HCT116 (cell line): ENCODE results near the gene CPNE2. TPM values are rescaled to one million over a fixed set of nuclear protein-coding genes. Genes with fewer than 3 reads are reported as not detected.

Experiments used
- ATAC-seq: fragments of 200-7000 bp; cut with Tn5 transposase; 2 replicates; pipeline ENCODE4 v1.9.1; 2020; ENCODE audit warnings: mild to moderate bottlenecking, moderate library complexity
- BruUV-seq: library from RNA; stranded (reverse); fragments of 400-500 nt; replicated peaks from 2 replicates; lab custom pipeline; 2021; lab: Mats Ljungman, UMichigan
- CTCF ChIA-PET: fragments of 300-600 bp; sonication (Branson Sonifier 250); formaldehyde crosslinking; loops from one replicate; lab custom pipeline; 2021; ENCODE audit warnings: antibody characterized with exemption; lab: Charles Lee
- POLR2A ChIA-PET: fragments of 300-600, 350-600 bp; sonication (Branson Sonifier 250); formaldehyde crosslinking; loops from one replicate; lab custom pipeline; 2021; ENCODE audit warnings: antibody characterized with exemption; lab: Charles Lee
- RAD21 ChIA-PET, 2 experiments: fragments of 300-600 bp; sonication (Branson Sonifier 250); formaldehyde crosslinking; loops; one replicate each; lab custom pipeline; 2023; ENCODE audit warnings: low total read pairs in 2 of 2; ENCODE audit not compliant: uncharacterized antibody in 2 of 2, unreplicated experiment in 2 of 2, low non-redundant PET in 1 of 2; lab: Charles Lee
- DNase-seq: peaks from one replicate; pipeline ENCODE4 v3.0.0-alpha.2; 2010; ENCODE audit warnings: low read depth, low spot score
- H2AFZ ChIP-seq: fragments of 200-600 bp; shearing (Covaris generic), sonication (generic); 2 replicates; pipeline ENCODE4 v1.6.1; 2017; ENCODE audit warnings: low read depth, mixed run types, mixed read lengths, antibody characterized with exemption, low read length; ENCODE audit not compliant: poor library complexity, severe bottlenecking
- H3K27ac ChIP-seq: 2 replicates; pipeline ENCODE4 v1.5.1; 2012; ENCODE audit warnings: low read depth, low read length
- H3K27me3 ChIP-seq: fragments of 200-600 bp; sonication (generic); 2 replicates; pipeline ENCODE4 v1.6.1; 2016; ENCODE audit warnings: mixed run types, low read length, mixed read lengths; ENCODE audit not compliant: insufficient read depth
- H3K36me3 ChIP-seq, 2 experiments: fragments of 200-500 bp in 1 of 2; fragments of 200-600 bp in 1 of 2; sonication (Bioruptor generic) in 1 of 2; sonication (generic) in 1 of 2; 2 replicates each; pipeline versions ENCODE4 v1.5.1 to v1.6.1; 2014 to 2016; ENCODE audit warnings: low read length in 2 of 2, inconsistent platforms in 1 of 2, mixed read lengths in 1 of 2, mixed run types in 1 of 2; ENCODE audit not compliant: insufficient read depth in 2 of 2, control insufficient read depth in 1 of 2
- H3K4me1 ChIP-seq, 2 experiments: fragments of 200-600 bp in 1 of 2; sonication (generic) in 1 of 2; 2 replicates each; pipeline versions ENCODE4 v1.5.1 to v1.6.1; 2012 to 2017; ENCODE audit warnings: low read length in 2 of 2, inconsistent platforms in 1 of 2, mild to moderate bottlenecking in 1 of 2, mixed read lengths in 1 of 2, mixed run types in 1 of 2, moderate library complexity in 1 of 2; ENCODE audit not compliant: insufficient read depth in 2 of 2, control insufficient read depth in 1 of 2
- H3K4me2 ChIP-seq: fragments of 200-600 bp; sonication (generic); 2 replicates; pipeline ENCODE4 v1.6.1; 2017; ENCODE audit warnings: mixed run types, low read length, mixed read lengths
- H3K4me3 ChIP-seq, 2 experiments: fragments of 200-600 bp in 1 of 2; sonication (generic) in 1 of 2; replicated peaks in 1 of 2; 2 replicates each; pipeline ENCODE4 v1.5.1; 2011 to 2016; ENCODE audit warnings: low read length in 2 of 2, control low read depth in 1 of 2, low read depth in 1 of 2, mild to moderate bottlenecking in 1 of 2, mixed read lengths in 1 of 2, mixed run types in 1 of 2
- H3K79me2 ChIP-seq: fragments of 200-600 bp; sonication (generic); 2 replicates; pipeline ENCODE4 v1.6.1; 2017; ENCODE audit warnings: mild to moderate bottlenecking, mixed run types, low read length, moderate library complexity, mixed read lengths; ENCODE audit not compliant: insufficient read depth
- H3K9ac ChIP-seq: fragments of 200-600 bp; sonication (generic); 2 replicates; pipeline ENCODE4 v1.6.1; 2016; ENCODE audit warnings: low read length, mixed read lengths
- H3K9me2 ChIP-seq: fragments of 200-600 bp; sonication (generic), shearing (Covaris generic); 2 replicates; pipeline ENCODE4 v1.6.1; 2017; ENCODE audit warnings: mixed run types, mild to moderate bottlenecking, moderate library complexity; ENCODE audit not compliant: insufficient read depth
- H3K9me3 ChIP-seq, 2 experiments: fragments of 200-500 bp in 1 of 2; fragments of 200-600 bp in 1 of 2; sonication (Bioruptor generic) in 1 of 2; sonication (generic) in 1 of 2; 2 replicates each; pipeline ENCODE4 v1.6.1; 2014 to 2017; ENCODE audit warnings: low read length in 2 of 2, mixed read lengths in 2 of 2, inconsistent platforms in 1 of 2, low read depth in 1 of 2, mild to moderate bottlenecking in 1 of 2, mixed run types in 1 of 2, moderate library complexity in 1 of 2; ENCODE audit not compliant: control insufficient read depth in 1 of 2, insufficient read depth in 1 of 2
- H4K20me1 ChIP-seq: fragments of 200-600 bp; sonication (generic), shearing (Covaris generic); 2 replicates; pipeline ENCODE4 v1.6.1; 2017; ENCODE audit warnings: mixed run types, mild to moderate bottlenecking, moderate library complexity; ENCODE audit not compliant: insufficient read depth
- ATF3 ChIP-seq: IDR thresholded peaks from 2 replicates; pipeline ENCODE4 v1.6.1; 2012
- EGR1 ChIP-seq: IDR thresholded peaks from 2 replicates; pipeline ENCODE4 v1.6.1; 2012; ENCODE audit warnings: low read depth
- EZH2phosphoT487 ChIP-seq: fragments of 200-600 bp; IDR thresholded peaks from 2 replicates; pipeline ENCODE4 v1.6.1; 2018; ENCODE audit warnings: antibody characterized with exemption, borderline replicate concordance
- SIN3A ChIP-seq: IDR thresholded peaks from 2 replicates; pipeline ENCODE4 v1.6.1; 2012; ENCODE audit warnings: low read depth
- SRF ChIP-seq: IDR thresholded peaks from 2 replicates; pipeline ENCODE4 v1.6.1; 2012; ENCODE audit warnings: low read depth
- YY1 ChIP-seq: IDR thresholded peaks from 2 replicates; pipeline ENCODE4 v1.6.1; 2011; ENCODE audit warnings: low read length, low read depth, moderate library complexity, mild to moderate bottlenecking; ENCODE audit not compliant: insufficient replicate concordance; ENCODE audit errors: extremely low read depth
- ZBTB33 ChIP-seq: IDR thresholded peaks from 2 replicates; pipeline ENCODE4 v1.6.1; 2011; ENCODE audit warnings: mild to moderate bottlenecking, low read length, moderate library complexity; ENCODE audit not compliant: insufficient replicate concordance; ENCODE audit errors: extremely low read depth
- ZNF274 ChIP-seq: fragments of 200-500 bp; sonication (Bioruptor generic); IDR thresholded peaks from 2 replicates; pipeline ENCODE4 v1.6.1; 2014; ENCODE audit warnings: mild to moderate bottlenecking, low read depth, low read length, inconsistent platforms
- intact Hi-C: fragments of 100-400 bp; cut with micrococcal nuclease; formaldehyde crosslinking; loops from 2 replicates; pipeline ENCODE4 v1.10.0; 2022
- total RNA-seq: library from RNA; stranded (reverse); gene quantifications from one replicate; pipeline ENCODE4 v1.2.1, GENCODE V29; 2021; ENCODE audit not compliant: unreplicated experiment

Gene CPNE2
- total RNA-seq, 1 experiment from 2014 or later, result 31.2 TPM

GRCh38 chr16:57172721-57173290, 80.4 kb downstream of the CPNE2 start:
- Histone ChIP-seq H3K79me2 (no peaks in the 10 kb centered on the region; the same call in 1 of the 2 replicates), H3K27me3 (no peaks in the 10 kb centered on the region), H3K9me3 (no peaks in the 10 kb centered on the region), H3K9ac (no peak overlapping the region), H4K20me1 (no peaks in the 10 kb centered on the region), H3K36me3 (peaks cover 6 to 29% of the 10 kb centered on the region in 2 experiments; a peak in 2 of 4 replicates), H3K4me3 (no peak overlapping the region), H2AFZ (no peak overlapping the region), H3K9me2 (no peaks in the 10 kb centered on the region), H3K4me2 (no peak overlapping the region), H3K4me1 (no peaks in the 10 kb centered on the region), H3K27ac (no peak overlapping the region)
- ChIA-PET RAD21 (no interaction called here), CTCF (no interaction called here), POLR2A (no interaction called here)
- no TSS peak for BruUV-seq
- intact Hi-C loops, result no loop called here
- ATAC-seq, result no peak
- TF ChIP-seq ATF3 (no peak), EGR1 (no peak), SIN3A (no peak), ZBTB33 (no peak), EZH2phosphoT487 (no peak), ZNF274 (no peak), SRF (no peak), YY1 (no peak)
- no peak for DNase-seq
